AG09309 (cell line): Measurements from ENCODE around the gene NFKBIE.

ENCODE experiments used
- DNase-seq: peaks from one replicate; pipeline ENCODE4 v3.0.0-alpha.2; 2010; ENCODE audit warnings: low read depth
- H3K4me3 ChIP-seq: 2 replicates; pipeline ENCODE4 v1.5.1; 2011; ENCODE audit warnings: mild to moderate bottlenecking, low read depth, low read length, moderate library complexity; ENCODE audit not compliant: control insufficient read depth
- CTCF ChIP-seq: IDR thresholded peaks from 2 replicates; pipeline ENCODE4 v1.5.1; 2011; ENCODE audit warnings: mild to moderate bottlenecking, low read depth, low read length, inconsistent platforms; ENCODE audit not compliant: insufficient read depth, control insufficient read depth; ENCODE audit errors: missing control alignments

The NFKBIE gene

DNA sequence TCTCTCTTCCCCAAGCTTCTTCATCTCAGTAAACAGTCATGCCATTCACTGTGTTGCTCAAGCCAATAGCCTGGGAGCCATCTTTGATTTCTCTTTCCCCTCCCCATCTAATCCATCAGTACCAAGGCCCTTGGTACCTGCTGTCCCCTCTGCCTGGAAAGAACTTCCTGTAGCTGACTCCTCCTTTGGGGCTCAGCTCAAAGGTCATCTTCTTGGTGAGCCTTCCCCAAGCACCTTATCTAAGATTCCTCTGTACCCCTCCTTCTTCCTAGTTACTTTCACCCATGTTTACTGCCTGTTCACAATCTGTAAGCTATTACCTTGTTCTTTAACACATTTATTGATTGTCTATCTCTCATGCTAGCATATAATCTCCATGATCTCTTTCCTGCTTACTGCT is 44.3 kb upstream of the NFKBIE start:
- H3K4me3 ChIP-seq, result no peak overlapping the region
- TF ChIP-seq CTCF, result no peak
- DNase-seq, result no peak

- no peak for TF ChIP-seq CTCF
- H3K4me3 ChIP-seq, result no peak overlapping the region
- DNase-seq, result no peak
Measured at GRCh38 chr6:44309092-44309491, 43.7 kb upstream of the NFKBIE start.

GRCh38 chr6:44307217-44307616 is 41.9 kb upstream of the NFKBIE start:
- H3K4me3 ChIP-seq, result no peak overlapping the region
- no peak for DNase-seq
- TF ChIP-seq CTCF, result no peak

- no peak for DNase-seq
- TF ChIP-seq CTCF, result no peak
Measured at GRCh38 chr6:44306710-44307109, 41.4 kb upstream of the NFKBIE start.

GRCh38 chr6:44305200-44305725 is 39.9 kb upstream of the NFKBIE start:
- H3K4me3 ChIP-seq, result no peak overlapping the region
- TF ChIP-seq CTCF, result no peak
- DNase-seq, result no peak

More at GRCh38 chr6:44306710-44307109, 41.4 kb upstream of the NFKBIE start:
- no peak overlapping the region for H3K4me3 ChIP-seq

DNA sequence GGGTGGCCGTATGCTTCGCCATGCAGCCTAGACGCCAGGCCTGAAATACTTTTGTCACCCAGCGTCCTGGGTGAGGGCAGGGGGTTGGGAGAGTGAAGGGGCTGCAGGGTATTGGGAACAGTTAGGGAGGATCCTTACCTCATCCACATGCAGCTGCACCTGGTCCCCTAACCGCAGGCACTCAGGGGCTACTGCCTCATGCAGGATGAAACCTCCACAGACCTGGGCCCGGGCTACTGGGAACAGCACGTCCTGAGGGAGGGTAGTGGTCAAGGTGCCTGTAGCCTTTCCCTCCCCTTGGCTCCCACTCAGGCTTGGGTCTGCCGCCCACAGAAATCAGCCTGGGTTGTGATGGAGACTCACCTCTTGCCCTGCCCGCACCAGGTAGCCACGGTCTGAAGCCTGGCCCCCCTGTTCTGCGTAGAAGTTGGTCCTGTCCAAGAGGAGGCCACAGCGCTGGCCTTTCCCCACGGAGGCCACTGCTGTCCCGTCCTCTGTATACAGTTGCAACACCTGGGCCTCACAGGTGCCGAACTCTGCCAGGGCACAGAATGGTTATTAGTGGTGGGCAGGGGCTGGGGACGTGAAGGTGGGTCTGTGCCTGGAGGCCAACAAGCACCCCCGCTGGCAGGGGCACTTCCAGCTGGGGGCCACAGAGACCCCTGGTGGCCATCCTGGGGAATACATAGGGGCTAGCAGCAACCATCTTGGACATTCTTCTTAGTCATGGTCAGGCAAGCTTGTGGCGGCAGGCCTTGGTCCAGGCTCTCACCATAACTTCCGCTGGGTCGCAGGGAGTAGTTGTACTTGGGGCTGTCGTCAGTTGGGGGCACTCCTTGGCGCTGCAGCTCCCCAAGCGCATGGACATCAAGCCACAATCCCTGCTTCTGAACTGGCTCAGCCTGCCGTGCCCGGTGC is 39.2 kb upstream of the NFKBIE start:
- no peak for DNase-seq
- no peak overlapping the region for H3K4me3 ChIP-seq
- peak; percentile 74 for TF ChIP-seq CTCF
